Measurements from ENCODE around the gene VSX1. TPM values are rescaled to one million over a fixed set of nuclear protein-coding genes. Genes with fewer than 3 reads are reported as not detected.

The VSX1 gene
- polyA plus RNA-seq, 1 of the 3 experiments (the other 2 are of a cell fraction), result not detected

- CTCF ChIA-PET, result interaction anchor here (0.6 kb wide), 1 partner anchor 104 kb away, joined by 4 read pairs; no protein-coding TSS in a partner anchor
- H3K4me2 ChIP-seq, result no peak overlapping the region
- no peaks in the 10 kb centered on the region for H3K9me3 ChIP-seq
- H3K79me2 ChIP-seq (ENCODE audit: insufficient read depth), result no peaks in the 10 kb centered on the region
- no peaks in the 10 kb centered on the region for H3K4me1 ChIP-seq (ENCODE audit: control insufficient read depth in 1 of 2, insufficient read depth in 2 of 2, low read depth in 1 of 2, low read length in 1 of 2)
- no peak for TF ChIP-seq TEAD4 (IDR thresholded peaks at IDR 0.05; ENCODE audit: borderline replicate concordance, insufficient read depth)
- no peak for TF ChIP-seq SIN3A (IDR thresholded peaks at IDR 0.05; ENCODE audit: borderline replicate concordance, low read depth, low read length)
- no peak for TF ChIP-seq EZH2phosphoT487 (IDR thresholded peaks at IDR 0.05; ENCODE audit: borderline replicate concordance, low read depth)
- TF ChIP-seq NFIC (IDR thresholded peaks at IDR 0.05; ENCODE audit: borderline replicate concordance), result no peak
- no peak for TF ChIP-seq MEF2A (IDR thresholded peaks at IDR 0.05; ENCODE audit: borderline replicate concordance, low read depth)
- TF ChIP-seq USF1 (IDR thresholded peaks at IDR 0.05; ENCODE audit: borderline replicate concordance, low read depth), result no peak
- no peak for TF ChIP-seq MAX (IDR thresholded peaks at IDR 0.05; ENCODE audit: low read depth)
- no peak for TF ChIP-seq TAF1 (IDR thresholded peaks at IDR 0.05; ENCODE audit: borderline replicate concordance, low read depth, low read length)
- no peak for TF ChIP-seq MXI1 (IDR thresholded peaks at IDR 0.05; ENCODE audit: low read depth, low read length)
- no peak for TF ChIP-seq NRF1 (IDR thresholded peaks at IDR 0.05; ENCODE audit: low read depth, low read length)
- no peak for TF ChIP-seq FOSL2 (IDR thresholded peaks at IDR 0.05; ENCODE audit: borderline replicate concordance, low read depth)
- TF ChIP-seq RXRA (IDR thresholded peaks at IDR 0.05; ENCODE audit: borderline replicate concordance, low read depth), result no peak
- TF ChIP-seq CHD2 (IDR thresholded peaks at IDR 0.05; ENCODE audit: low read length, partially characterized antibody), result no peak
- no peak for TF ChIP-seq USF2 (IDR thresholded peaks at IDR 0.05; ENCODE audit: borderline replicate concordance, low read depth, low read length)
- TF ChIP-seq YY1 (IDR thresholded peaks at IDR 0.05; ENCODE audit: low read depth), result no peak
- TF ChIP-seq EP300 (IDR thresholded peaks at IDR 0.05; ENCODE audit: borderline replicate concordance in 1 of 2, low read depth in 1 of 2, low read length in 1 of 2), result no peak
- TF ChIP-seq REST (IDR thresholded peaks at IDR 0.05; ENCODE audit: low read depth, low read length), result no peak
- TF ChIP-seq ELF1 (IDR thresholded peaks at IDR 0.05), result no peak
- TF ChIP-seq SMC3 (IDR thresholded peaks at IDR 0.05; ENCODE audit: low read depth, low read length), result no peak
- no peak for TF ChIP-seq RAD21 (IDR thresholded peaks at IDR 0.05; ENCODE audit: low read length)
- DNase-seq, result no peak
- H3K4me3 ChIP-seq (ENCODE audit: low read depth in 2 of 2, low read length in 1 of 2), result no peak overlapping the region
- no peaks in the 10 kb centered on the region for H4K20me1 ChIP-seq (ENCODE audit: insufficient read depth)
- POLR2A ChIA-PET, result no interaction called here
- H3K27ac ChIP-seq (ENCODE audit: low read depth in 2 of 2, low read length in 1 of 2), result no peak overlapping the region
- H3K27me3 ChIP-seq (ENCODE audit: insufficient read depth), result 0 out of 2 replicates have a peak, but pooled peaks cover 9% of the 10 kb centered on the region
- no peaks in the 10 kb centered on the region for H3K9me2 ChIP-seq
- no peaks in the 10 kb centered on the region for H3F3A ChIP-seq (replicated peaks; ENCODE audit: insufficient read depth)
- H2AFZ ChIP-seq (ENCODE audit: low read depth), result no peak overlapping the region
- H3K9ac ChIP-seq, result no peak overlapping the region
- 13% methylated on average over 1 of the region's 3 CpGs for WGBS (ENCODE audit: low lambda C conversion rate)
- H3K36me3 ChIP-seq (replicated peaks in 1 of 2; ENCODE audit: control insufficient read depth in 1 of 2, insufficient read depth in 2 of 2, low read length in 1 of 2), result no peaks in the 10 kb centered on the region
Measured at GRCh38 chr20:25125636-25126035, 43.7 kb upstream of the VSX1 start.

Measured in SK-N-SH (cell line).